CD14-positive monocyte (primary cell): ENCODE results near the gene RAMP2. TPM values are rescaled to one million over a fixed set of nuclear protein-coding genes. Genes with fewer than 3 reads are reported as not detected.
"Not testable (repeated sequence)": the region's sequence is repeated elsewhere in the genome, so short reads cannot be mapped to it uniquely, and the experiment has no call there.

Experiments
- DNase-seq, 3 donors: peaks; one replicate each; pipeline ENCODE4 v3.0.0-alpha.2; 2011 to 2022
- H2AFZ ChIP-seq: 2 replicates; pipeline ENCODE4 v1.6.0; 2012; ENCODE audit warnings: mild to moderate bottlenecking, low read depth, low read length, inconsistent platforms; ENCODE audit not compliant: insufficient read depth, poor library complexity, severe bottlenecking
- H3K27ac ChIP-seq, 2 donors: 1 replicate in 1 of 2; 2 replicates in 1 of 2; pipeline ENCODE4 v1.5.1; 2012 to 2013; ENCODE audit warnings: low read length in 2 of 2, control low read depth in 1 of 2, inconsistent platforms in 1 of 2, low read depth in 1 of 2, mild to moderate bottlenecking in 1 of 2
- H3K27me3 ChIP-seq, 2 donors: one replicate each; pipeline versions ENCODE4 v1.6.0 to v1.6.1; 2011 to 2013; ENCODE audit warnings: low read length in 2 of 2; ENCODE audit not compliant: control insufficient read depth in 2 of 2, insufficient read depth in 2 of 2
- H3K36me3 ChIP-seq, 2 donors: replicated peaks in 1 of 2; 1 replicate in 1 of 2; 2 replicates in 1 of 2; pipeline versions ENCODE4 v1.5.1 to v1.6.1; 2012 to 2013; ENCODE audit warnings: low read length in 2 of 2, control low read depth in 1 of 2, inconsistent platforms in 1 of 2, mild to moderate bottlenecking in 1 of 2; ENCODE audit not compliant: insufficient read depth in 2 of 2, control insufficient read depth in 1 of 2
- H3K4me1 ChIP-seq, 2 donors: 1 replicate in 1 of 2; 2 replicates in 1 of 2; pipeline versions ENCODE4 v1.5.1 to v1.6.1; 2012 to 2013; ENCODE audit warnings: low read length in 2 of 2, control low read depth in 1 of 2, inconsistent platforms in 1 of 2, mild to moderate bottlenecking in 1 of 2, moderate library complexity in 1 of 2; ENCODE audit not compliant: insufficient read depth in 2 of 2, control insufficient read depth in 1 of 2
- H3K4me2 ChIP-seq: replicated peaks from 2 replicates; pipeline ENCODE3; 2012; ENCODE audit warnings: low read length, moderate library complexity, mild to moderate bottlenecking; ENCODE audit not compliant: poor library complexity, severe bottlenecking; ENCODE audit errors: extremely low read depth
- H3K4me3 ChIP-seq, 3 experiments: fragments of 200-600 bp in 1 of 3; sonication (generic) in 1 of 3; replicated peaks in 1 of 3; 1 replicate in 2 of 3; 2 replicates in 1 of 3; pipeline ENCODE4 v1.5.1; 2011 to 2013; ENCODE audit warnings: low read length in 3 of 3, mild to moderate bottlenecking in 3 of 3, control low read depth in 2 of 3, low read depth in 2 of 3, inconsistent platforms in 1 of 3, moderate library complexity in 1 of 3
- H3K79me2 ChIP-seq: 2 replicates; pipeline ENCODE4 v1.6.0; 2012; ENCODE audit warnings: mild to moderate bottlenecking, control low read depth, inconsistent platforms, low read length, moderate library complexity; ENCODE audit not compliant: insufficient read depth
- H3K9ac ChIP-seq: 2 replicates; pipeline ENCODE4 v1.6.0; 2017; ENCODE audit warnings: low read length, mild to moderate bottlenecking; ENCODE audit not compliant: insufficient read depth, poor library complexity, severe bottlenecking
- H3K9me3 ChIP-seq, 2 donors: replicated peaks in 1 of 2; 1 replicate in 1 of 2; 2 replicates in 1 of 2; pipeline versions ENCODE4 v1.5.1 to v1.6.1; 2012 to 2013; ENCODE audit warnings: low read length in 2 of 2, control low read depth in 1 of 2; ENCODE audit not compliant: control insufficient read depth in 1 of 2, insufficient read depth in 1 of 2
- H4K20me1 ChIP-seq: 2 replicates; pipeline ENCODE4 v1.6.0; 2012; ENCODE audit warnings: mild to moderate bottlenecking, low read length, control low read depth, moderate library complexity; ENCODE audit not compliant: insufficient read depth
- H3K27ac Mint-ChIP-seq, 7 donors: one replicate each; pipeline ENCODE4 v1.8.0; 2020; ENCODE audit warnings: mild to moderate bottlenecking in 7 of 7, mixed read lengths in 7 of 7, moderate library complexity in 6 of 7, inconsistent platforms in 2 of 7
- H3K27me3 Mint-ChIP-seq, 3 donors: one replicate each; pipeline ENCODE4 v1.8.0; 2021 to 2022; ENCODE audit warnings: low read depth in 3 of 3, mild to moderate bottlenecking in 3 of 3, mixed read lengths in 3 of 3, moderate library complexity in 3 of 3, inconsistent platforms in 1 of 3
- H3K36me3 Mint-ChIP-seq, 2 donors: one replicate each; pipeline ENCODE4 v1.8.0; 2020; ENCODE audit warnings: mixed read lengths in 2 of 2, inconsistent platforms in 1 of 2, mild to moderate bottlenecking in 1 of 2
- H3K4me1 Mint-ChIP-seq: one replicate; pipeline ENCODE4 v1.8.0; 2020; ENCODE audit warnings: mild to moderate bottlenecking, mixed read lengths
- H3K4me3 Mint-ChIP-seq, 2 donors: one replicate each; pipeline ENCODE4 v1.8.0; 2020; ENCODE audit warnings: mild to moderate bottlenecking in 2 of 2, mixed read lengths in 2 of 2, moderate library complexity in 1 of 2
- H3K9me3 Mint-ChIP-seq, 7 donors: one replicate each; pipeline ENCODE4 v1.8.0; 2020 to 2022; ENCODE audit warnings: mixed read lengths in 7 of 7, mild to moderate bottlenecking in 6 of 7, moderate library complexity in 6 of 7, inconsistent platforms in 2 of 7
- WGBS: methylation state at CpG from one replicate; pipeline ENCODE4 v1.1.5; 2013; ENCODE audit warnings: missing lambda C conversion rate; ENCODE audit not compliant: insufficient coverage; 5-methylcytosine and 5-hydroxymethylcytosine counted together
- intact Hi-C, 2 donors: fragments of 100-400 bp; cut with micrococcal nuclease; formaldehyde crosslinking; loops; one replicate each; pipeline versions ENCODE4 v1.15.0 to v1.15.1; 2023
- polyA plus RNA-seq, 3 donors: library from polyadenylated mRNA; depleted of rRNA in 1 of 3; unstranded in 2 of 3; stranded (reverse) in 1 of 3; fragments of 300-500 nt in 2 of 3; fragments of >200 nt in 1 of 3; fragmentation: Illumina TruSeq in 2 of 3; gene quantifications; 1 replicate in 2 of 3; 2 replicates in 1 of 3; pipeline ENCODE4 v1.2.3, GENCODE V29; 2012 to 2021
- TF ChIP-seq, protein P1 (sequence below): fragments of 200-600 bp; IDR thresholded peaks from one replicate; pipeline ENCODE4 v1.8.0; 2022; ENCODE audit warnings: antibody characterized with exemption, mild to moderate bottlenecking

Gene RAMP2
- polyA plus RNA-seq, 3 donors: not detected

DNA sequence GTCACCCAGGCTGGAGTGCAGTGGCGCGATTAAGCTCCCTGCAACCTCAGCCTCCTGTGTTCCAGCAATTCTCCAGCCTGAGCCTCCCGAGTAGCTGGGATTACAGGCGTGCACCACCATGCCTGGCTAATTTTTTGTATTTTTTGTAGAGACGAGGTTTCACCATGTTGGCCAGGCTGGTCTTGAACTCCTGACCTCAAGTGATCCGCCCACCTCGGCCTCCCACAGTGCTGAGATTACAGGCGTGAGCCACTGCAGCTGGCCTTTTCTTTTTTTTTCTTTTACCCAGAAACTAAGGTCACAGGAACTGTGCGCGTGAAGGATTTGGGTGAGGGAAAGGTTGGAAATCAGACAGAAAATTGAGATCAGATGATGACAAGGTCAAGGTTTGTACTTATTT, 8.9 kb downstream of the RAMP2 start:
- not testable (repeated sequence) for H3K9me3 ChIP-seq, H3K36me3 Mint-ChIP-seq
- H3K4me1 Mint-ChIP-seq: peaks cover 12% of the 10 kb centered on the region

DNA sequence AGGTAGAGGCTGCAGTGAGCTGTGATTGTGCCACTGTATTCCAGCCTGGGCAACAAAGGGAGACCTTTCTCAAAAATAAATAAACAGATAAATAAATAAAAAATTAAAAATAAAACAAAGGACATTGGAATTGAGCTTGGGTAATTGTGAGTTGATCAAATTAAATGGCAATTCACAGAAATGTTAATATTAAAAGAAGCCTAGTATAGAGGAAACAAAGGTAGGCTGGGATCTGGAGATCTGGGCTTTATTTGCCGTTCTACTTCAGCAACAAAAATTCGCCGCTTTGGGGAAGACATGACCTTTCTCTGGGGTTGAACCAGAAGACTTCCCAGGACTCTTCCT, 11.9 kb downstream of the RAMP2 start:
- H3K9me3 ChIP-seq: no peaks in the 10 kb centered on the region
- peak overlapping the region; percentile 86 for H3K4me2 ChIP-seq
- peak overlapping the region; percentile 90 for H2AFZ ChIP-seq
- intact Hi-C loops: loop anchor here in 1 of 2 donors (5.0 kb wide), 1 partner anchor 49 kb away; the partner anchor contains the start of gene BECN1
- peak overlapping the region; percentile 89 to 94 (median 94) for H3K4me3 ChIP-seq
- Mint-ChIP-seq H3K4me1 (peaks cover 17% of the 10 kb centered on the region), H3K27me3 (peaks cover 7 to 14% (median 7%) of the 10 kb centered on the region in 3 donors), H3K36me3 (peaks cover 26 to 32% of the 10 kb centered on the region in 2 donors), H3K4me3 (peak overlapping the region; percentile 100), H3K9me3 (peaks cover 0 to 3% (median 0%) of the 10 kb centered on the region in 7 donors), H3K27ac (peak overlapping the region in 6 of 7 donors; percentile 94 to 98 (median 96))
- peak overlapping the region; percentile 87 for H3K9ac ChIP-seq
- TF ChIP-seq, protein P1, sequence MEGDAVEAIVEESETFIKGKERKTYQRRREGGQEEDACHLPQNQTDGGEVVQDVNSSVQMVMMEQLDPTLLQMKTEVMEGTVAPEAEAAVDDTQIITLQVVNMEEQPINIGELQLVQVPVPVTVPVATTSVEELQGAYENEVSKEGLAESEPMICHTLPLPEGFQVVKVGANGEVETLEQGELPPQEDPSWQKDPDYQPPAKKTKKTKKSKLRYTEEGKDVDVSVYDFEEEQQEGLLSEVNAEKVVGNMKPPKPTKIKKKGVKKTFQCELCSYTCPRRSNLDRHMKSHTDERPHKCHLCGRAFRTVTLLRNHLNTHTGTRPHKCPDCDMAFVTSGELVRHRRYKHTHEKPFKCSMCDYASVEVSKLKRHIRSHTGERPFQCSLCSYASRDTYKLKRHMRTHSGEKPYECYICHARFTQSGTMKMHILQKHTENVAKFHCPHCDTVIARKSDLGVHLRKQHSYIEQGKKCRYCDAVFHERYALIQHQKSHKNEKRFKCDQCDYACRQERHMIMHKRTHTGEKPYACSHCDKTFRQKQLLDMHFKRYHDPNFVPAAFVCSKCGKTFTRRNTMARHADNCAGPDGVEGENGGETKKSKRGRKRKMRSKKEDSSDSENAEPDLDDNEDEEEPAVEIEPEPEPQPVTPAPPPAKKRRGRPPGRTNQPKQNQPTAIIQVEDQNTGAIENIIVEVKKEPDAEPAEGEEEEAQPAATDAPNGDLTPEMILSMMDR: no peak
- H3K27me3 ChIP-seq: no peaks in the 10 kb centered on the region
- H3K36me3 ChIP-seq: peaks cover 22 to 29% of the 10 kb centered on the region in 2 donors
- peaks cover 9% of the 10 kb centered on the region for H3K79me2 ChIP-seq
- H3K4me1 ChIP-seq: peaks cover 11 to 13% of the 10 kb centered on the region in 2 donors
- no peak for DNase-seq
- no peaks in the 10 kb centered on the region for H4K20me1 ChIP-seq
- WGBS: 0% methylated on average over 2 of the region's 3 CpGs
- H3K27ac ChIP-seq: peak overlapping the region; percentile 69 to 90

More for the DNA sequence above, 8.9 kb downstream of the RAMP2 start:
- 92% methylated on average over 4 of the region's 10 CpGs for WGBS
- H3K4me3 Mint-ChIP-seq, H3K9ac ChIP-seq, H2AFZ ChIP-seq, H3K27me3 ChIP-seq, H3K4me3 ChIP-seq, H3K27ac Mint-ChIP-seq, H3K79me2 ChIP-seq, H3K27ac ChIP-seq, H4K20me1 ChIP-seq, H3K36me3 ChIP-seq, DNase-seq, H3K4me2 ChIP-seq, H3K9me3 Mint-ChIP-seq: not testable (repeated sequence)
- intact Hi-C loops: loop anchor here in 1 of 2 donors (5.0 kb wide), 1 partner anchor 52 kb away; the partner anchor contains the start of gene BECN1
- peaks cover 11 to 13% of the 10 kb centered on the region in 2 donors for H3K4me1 ChIP-seq
- H3K27me3 Mint-ChIP-seq: peaks cover 17 to 26% (median 18%) of the 10 kb centered on the region in 3 donors
